Endothelial cell of umbilical vein (primary cell): Measurements from ENCODE around the gene KDM5C.

Experiments
- EZH2 ChIP-seq: IDR thresholded peaks from 2 replicates; pipeline ENCODE4 v1.6.1; 2012; ENCODE audit warnings: borderline replicate concordance, low read depth, mild to moderate bottlenecking, moderate library complexity, low read length, inconsistent platforms; ENCODE audit not compliant: severe bottlenecking
- JUN ChIP-seq: IDR thresholded peaks from 2 replicates; pipeline ENCODE4 v1.6.1; 2011; ENCODE audit warnings: borderline replicate concordance, low read depth; ENCODE audit not compliant: insufficient read length, insufficient read depth
- POLR2AphosphoS5 ChIP-seq: IDR thresholded peaks from 2 replicates; pipeline ENCODE4 v1.6.1; 2012; ENCODE audit warnings: low read depth, mild to moderate bottlenecking, control low read depth, low read length, moderate library complexity; ENCODE audit not compliant: insufficient read depth
- TF ChIP-seq, protein P1 (sequence below), 2 donors: IDR thresholded peaks; 1 replicate in 1 of 2; 2 replicates in 1 of 2; pipeline ENCODE4 v1.5.1; 2011; ENCODE audit warnings: low read length in 2 of 2, mild to moderate bottlenecking in 2 of 2, moderate library complexity in 2 of 2, control low read depth in 1 of 2, inconsistent platforms in 1 of 2, low read depth in 1 of 2; ENCODE audit not compliant: insufficient read depth in 1 of 2; ENCODE audit errors: extremely low read depth in 1 of 2
- TF ChIP-seq, protein P2 (sequence below): IDR thresholded peaks from 2 replicates; pipeline ENCODE4 v1.6.1; 2011; ENCODE audit not compliant: insufficient read depth, insufficient read length

DNA sequence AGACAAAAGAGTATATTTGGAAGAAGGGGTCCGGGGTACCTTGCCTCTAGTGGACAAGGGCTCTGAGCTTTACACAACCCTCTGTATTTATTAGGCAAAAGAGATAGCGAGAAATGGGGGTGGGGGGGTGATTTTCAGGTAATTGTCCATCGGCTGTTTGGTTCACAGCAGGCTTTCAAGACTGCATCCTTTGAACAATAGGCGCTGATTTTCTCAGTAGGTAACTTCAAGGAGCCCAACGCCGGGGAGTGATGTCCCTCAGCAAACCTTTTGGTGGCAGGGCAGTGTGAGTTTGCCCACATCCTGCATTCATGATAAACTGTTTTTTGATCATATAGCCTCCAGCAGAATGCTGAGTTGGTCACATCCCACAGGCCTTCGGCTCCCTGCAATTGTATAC is 61.6 kb downstream of the KDM5C start:
- TF ChIP-seq, protein P1, sequence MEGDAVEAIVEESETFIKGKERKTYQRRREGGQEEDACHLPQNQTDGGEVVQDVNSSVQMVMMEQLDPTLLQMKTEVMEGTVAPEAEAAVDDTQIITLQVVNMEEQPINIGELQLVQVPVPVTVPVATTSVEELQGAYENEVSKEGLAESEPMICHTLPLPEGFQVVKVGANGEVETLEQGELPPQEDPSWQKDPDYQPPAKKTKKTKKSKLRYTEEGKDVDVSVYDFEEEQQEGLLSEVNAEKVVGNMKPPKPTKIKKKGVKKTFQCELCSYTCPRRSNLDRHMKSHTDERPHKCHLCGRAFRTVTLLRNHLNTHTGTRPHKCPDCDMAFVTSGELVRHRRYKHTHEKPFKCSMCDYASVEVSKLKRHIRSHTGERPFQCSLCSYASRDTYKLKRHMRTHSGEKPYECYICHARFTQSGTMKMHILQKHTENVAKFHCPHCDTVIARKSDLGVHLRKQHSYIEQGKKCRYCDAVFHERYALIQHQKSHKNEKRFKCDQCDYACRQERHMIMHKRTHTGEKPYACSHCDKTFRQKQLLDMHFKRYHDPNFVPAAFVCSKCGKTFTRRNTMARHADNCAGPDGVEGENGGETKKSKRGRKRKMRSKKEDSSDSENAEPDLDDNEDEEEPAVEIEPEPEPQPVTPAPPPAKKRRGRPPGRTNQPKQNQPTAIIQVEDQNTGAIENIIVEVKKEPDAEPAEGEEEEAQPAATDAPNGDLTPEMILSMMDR (IDR thresholded peaks at IDR 0.05; ENCODE audit: extremely low read depth in 1 of 2, insufficient read depth in 1 of 2, low read depth in 1 of 2, low read length in 2 of 2) = no peak
- no peak for TF ChIP-seq JUN
- TF ChIP-seq, protein P2, sequence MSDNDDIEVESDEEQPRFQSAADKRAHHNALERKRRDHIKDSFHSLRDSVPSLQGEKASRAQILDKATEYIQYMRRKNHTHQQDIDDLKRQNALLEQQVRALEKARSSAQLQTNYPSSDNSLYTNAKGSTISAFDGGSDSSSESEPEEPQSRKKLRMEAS = no peak
- TF ChIP-seq POLR2AphosphoS5 = no peak
- TF ChIP-seq EZH2 = no peak
